Nucleus accumbens (tissue), 56 donors: ENCODE results near the gene TNFRSF8.
A peak's percentile ranks its signal among the peaks of the same experiment; 100 is the strongest.

ENCODE experiments used
- DNase-seq, 56 donors: peaks; one replicate each; lab custom pipeline; 2025; lab: John Stamatoyannopoulos, UW

Gene TNFRSF8

GRCh38 chr1:12148958-12149790, 86.1 kb downstream of the TNFRSF8 start:
- DNase-seq, result no peak

GRCh38 chr1:12149791-12150175, 86.7 kb downstream of the TNFRSF8 start:
- DNase-seq, result no peak

- no peak for DNase-seq
These were observed 87.5 kb downstream of the TNFRSF8 start for GRCh38 chr1:12150456-12151200.

- DNase-seq, result no peak
These were observed 88.4 kb downstream of the TNFRSF8 start for GRCh38 chr1:12151465-12151864.

GRCh38 chr1:12152113-12152891, 89.2 kb downstream of the TNFRSF8 start:
- DNase-seq, result no peak

GRCh38 chr1:12153181-12153785, 90.2 kb downstream of the TNFRSF8 start:
- DNase-seq, result peak in 11 of 56 donors; percentile 10 to 53 (median 19)

- DNase-seq, result no peak
These were observed 92.2 kb downstream of the TNFRSF8 start for GRCh38 chr1:12155328-12155727.

GRCh38 chr1:12157366-12158231, 94.5 kb downstream of the TNFRSF8 start:
- DNase-seq, result no peak

- DNase-seq, result no peak
These were observed 95.4 kb downstream of the TNFRSF8 start for GRCh38 chr1:12158357-12159092.

- no peak for DNase-seq
These were observed 96.7 kb downstream of the TNFRSF8 start for GRCh38 chr1:12159816-12160215.

GRCh38 chr1:12161324-12161661, 98.2 kb downstream of the TNFRSF8 start:
- DNase-seq, result no peak

GRCh38 chr1:12161662-12162458, 98.8 kb downstream of the TNFRSF8 start:
- DNase-seq, result peak in 20 of 56 donors; percentile 9 to 59 (median 24)

GRCh38 chr1:12162459-12163137, 99.5 kb downstream of the TNFRSF8 start:
- DNase-seq, result no peak

GRCh38 chr1:12163210-12163609, 100.1 kb downstream of the TNFRSF8 start:
- no peak for DNase-seq

- DNase-seq, result no peak
These were observed 101.1 kb downstream of the TNFRSF8 start for GRCh38 chr1:12164210-12164609.

- no peak for DNase-seq
These were observed 102.2 kb downstream of the TNFRSF8 start for GRCh38 chr1:12165342-12165741.

GRCh38 chr1:12166834-12167492, 103.9 kb downstream of the TNFRSF8 start, which contains the start of gene TNFRSF1B:
Gene TNFRSF1B (plus strand): TSS chr1:12166991. CDS start chr1:12167092, 101 bp downstream.
- DNase-seq, result peak in 2 of 56 donors; percentile 38 to 59
